OCI-M2 (cell line): ENCODE results near the gene CNGB1.
"Not testable (repeated sequence)": the region's sequence is repeated elsewhere in the genome, so short reads cannot be mapped to it uniquely, and the experiment has no call there.

ENCODE experiments used
- DNase-seq: peaks from one replicate; lab custom pipeline; 2025; ENCODE audit not compliant: unreplicated experiment; lab: John Stamatoyannopoulos, UW

Gene CNGB1

DNA sequence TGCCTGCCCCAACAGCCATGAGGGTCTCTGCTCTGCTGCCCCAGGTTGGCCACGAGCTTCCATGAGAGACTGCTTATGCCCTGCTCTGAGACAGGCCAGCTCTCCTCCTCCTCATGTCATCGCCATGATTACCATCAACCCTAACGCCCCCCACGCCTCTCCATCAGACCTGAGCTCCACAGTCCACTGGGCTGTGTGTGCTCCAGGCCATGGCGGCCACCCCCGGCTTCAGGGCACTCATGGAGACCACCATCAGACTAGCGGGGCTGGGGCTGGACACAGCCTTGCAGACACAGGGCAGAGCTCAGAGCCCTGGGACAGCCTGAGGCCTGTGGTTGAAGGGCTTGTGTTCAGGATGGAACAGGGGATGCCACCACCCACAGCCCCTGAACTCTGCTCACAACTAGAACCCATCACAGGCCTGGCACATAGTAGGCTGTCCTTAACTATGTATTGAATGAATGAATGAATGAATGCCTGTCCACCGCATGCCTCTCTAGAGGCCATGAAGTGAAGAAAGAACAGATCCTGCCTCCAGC, 14.6 kb downstream of the CNGB1 start:
- no peak for DNase-seq

GRCh38 chr16:57955572-57956188, 15.2 kb downstream of the CNGB1 start:
- no peak for DNase-seq

DNA sequence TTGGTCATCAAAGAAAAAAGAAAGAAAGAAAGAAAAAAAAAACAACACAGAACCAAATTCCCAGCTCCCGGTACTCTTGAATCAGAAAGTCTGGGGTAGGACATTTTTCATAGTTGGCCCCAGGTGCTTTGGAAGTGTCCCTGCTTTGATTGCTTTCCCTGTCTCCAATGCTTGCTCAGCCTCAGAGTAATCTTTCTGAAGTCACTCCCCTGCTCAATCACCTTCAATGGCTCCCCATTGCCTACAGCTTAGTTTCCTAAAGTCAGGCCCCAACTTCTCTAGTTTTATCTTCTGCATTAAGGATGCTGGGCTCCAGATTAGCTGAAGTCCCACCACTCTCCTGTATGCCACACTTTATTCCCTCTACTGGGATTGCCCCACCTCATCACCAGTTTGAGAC, 17.1 kb downstream of the CNGB1 start:
- no peak for DNase-seq

DNA sequence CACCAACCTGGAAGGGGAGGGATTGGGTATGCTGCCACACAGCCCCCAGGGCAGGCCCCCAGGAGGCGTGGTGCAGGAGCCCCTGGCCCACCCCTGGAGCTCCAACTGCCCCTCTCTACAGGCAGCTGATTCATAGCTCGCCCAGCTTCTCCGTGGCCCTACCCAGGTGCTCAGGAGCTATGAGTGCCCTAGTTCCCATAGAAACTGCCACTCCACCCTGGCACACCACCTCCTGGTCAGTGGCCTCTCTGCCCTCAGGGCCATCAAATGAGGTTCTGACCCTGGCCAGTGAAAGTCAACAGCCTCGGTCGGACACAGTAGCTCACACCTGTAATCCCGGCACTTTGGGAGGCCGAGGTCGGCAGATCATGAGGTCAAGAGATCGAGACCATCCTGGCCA, 18.0 kb downstream of the CNGB1 start:
- no peak for DNase-seq

GRCh38 chr16:57951204-57951960, 19.5 kb downstream of the CNGB1 start:
- DNase-seq, result no peak

DNA sequence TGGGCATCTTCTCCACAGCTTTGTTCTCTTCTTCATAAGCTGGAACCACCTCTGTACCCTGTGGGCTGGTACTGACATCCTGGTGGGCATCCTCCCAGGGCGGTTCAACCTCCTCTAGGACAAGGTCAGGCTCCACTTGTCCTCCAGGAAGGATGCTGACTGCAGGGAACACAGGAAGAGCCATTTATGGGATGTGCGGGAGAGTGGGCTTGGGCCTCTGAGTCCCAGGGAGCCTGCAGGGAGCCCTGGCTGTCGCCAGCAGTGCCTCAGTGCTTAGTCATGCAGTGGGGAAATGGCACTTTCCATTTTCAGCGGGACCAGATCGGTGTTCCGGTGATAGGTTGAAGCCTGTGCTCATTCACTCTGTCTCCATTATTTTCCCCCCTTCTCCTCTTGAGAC, 20.5 kb downstream of the CNGB1 start:
- no peak for DNase-seq

GRCh38 chr16:57949595-57950238, 21.2 kb downstream of the CNGB1 start:
- DNase-seq, result no peak

DNA sequence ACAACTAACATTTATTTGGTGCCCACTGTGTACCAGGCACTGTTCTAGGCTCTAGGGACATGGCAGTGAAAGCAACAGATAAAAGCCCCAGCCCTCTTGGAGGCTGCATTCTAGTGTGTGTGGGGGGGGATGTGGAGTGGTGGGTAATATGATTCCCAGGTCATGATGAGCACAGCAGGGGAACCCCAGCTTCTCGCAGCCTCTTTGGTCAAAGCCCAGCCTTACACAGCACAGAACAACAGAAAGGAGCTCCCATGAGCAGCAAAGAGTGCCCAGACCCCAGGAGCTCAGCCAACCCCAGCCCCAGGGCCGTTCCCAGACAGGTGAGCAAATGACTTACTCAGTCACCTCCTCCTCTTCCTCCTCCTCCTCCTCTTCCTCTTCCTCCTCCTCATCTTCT, 21.9 kb downstream of the CNGB1 start:
- no peak for DNase-seq

DNA sequence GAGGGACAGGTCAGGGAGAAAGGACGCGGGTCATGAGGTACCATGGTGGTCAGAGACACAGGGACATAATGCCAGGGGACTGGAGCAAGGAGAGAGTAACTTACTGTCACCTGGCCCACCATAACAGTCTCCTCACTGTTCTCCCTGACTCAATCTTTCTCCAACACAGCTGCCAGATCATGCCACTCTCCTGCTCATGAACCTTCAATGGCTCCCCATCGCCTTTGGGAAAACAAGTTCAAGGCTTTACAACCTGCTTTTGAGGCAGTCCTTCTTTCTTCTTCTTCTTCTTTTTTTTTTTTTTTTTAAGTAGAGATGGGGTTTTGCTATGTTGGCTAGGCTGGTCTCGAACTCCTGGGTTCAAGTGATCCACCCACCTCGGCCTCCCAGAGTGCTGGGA, 22.9 kb downstream of the CNGB1 start:
- DNase-seq, result no peak

DNA sequence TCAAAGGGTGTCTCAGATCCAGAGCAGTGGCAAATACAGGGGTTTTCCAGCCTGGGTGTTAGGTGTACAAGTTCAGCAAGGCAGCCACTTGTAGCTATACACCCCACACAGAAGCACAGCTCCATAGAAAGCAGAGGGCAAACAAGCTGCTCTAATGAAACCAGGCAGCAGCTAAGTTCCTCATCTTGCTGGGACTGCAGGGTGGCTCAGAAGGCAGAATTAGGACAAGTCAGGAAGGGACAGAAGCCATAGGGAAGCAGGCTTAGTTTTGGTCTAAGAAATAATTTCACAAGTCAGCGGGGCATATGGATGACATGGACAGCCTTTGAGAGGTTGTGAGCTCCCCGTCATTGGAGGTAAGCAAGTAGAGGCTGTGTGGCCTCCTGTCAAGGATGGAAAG, 23.7 kb downstream of the CNGB1 start:
- DNase-seq, result no peak

DNA sequence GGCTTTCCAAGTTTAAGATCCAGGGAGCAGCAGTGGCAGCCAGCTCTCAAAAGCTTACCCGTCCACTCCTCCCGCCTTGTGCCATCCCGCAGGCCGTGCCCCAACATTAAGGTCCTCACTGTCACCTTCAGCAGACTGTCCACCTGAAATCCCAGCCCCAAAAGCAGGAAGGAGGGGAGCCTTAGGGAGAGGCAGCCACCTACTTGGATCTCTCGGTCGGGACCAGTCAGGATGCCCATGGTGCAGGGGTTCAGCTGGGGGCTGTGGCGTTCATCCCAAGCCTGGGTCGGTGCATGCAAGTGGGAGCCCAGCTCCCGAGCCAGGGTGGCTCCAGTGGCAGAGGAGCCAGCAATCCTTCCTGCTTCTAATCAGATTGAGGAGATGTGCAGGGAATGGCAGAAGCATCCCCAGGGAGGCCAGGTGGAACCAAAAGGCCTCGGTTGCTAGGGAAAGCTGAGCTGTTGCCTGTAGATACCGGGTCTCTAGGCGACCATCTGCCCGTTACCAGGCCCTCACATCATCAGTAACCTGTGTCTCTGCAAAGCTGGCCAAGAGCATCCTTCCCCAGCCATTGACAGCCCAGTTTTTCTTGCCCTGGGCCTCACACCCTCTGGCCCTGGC, 24.6 kb downstream of the CNGB1 start:
- DNase-seq, result no peak

GRCh38 chr16:57945740-57946138, 25.2 kb downstream of the CNGB1 start:
- no peak for DNase-seq

DNA sequence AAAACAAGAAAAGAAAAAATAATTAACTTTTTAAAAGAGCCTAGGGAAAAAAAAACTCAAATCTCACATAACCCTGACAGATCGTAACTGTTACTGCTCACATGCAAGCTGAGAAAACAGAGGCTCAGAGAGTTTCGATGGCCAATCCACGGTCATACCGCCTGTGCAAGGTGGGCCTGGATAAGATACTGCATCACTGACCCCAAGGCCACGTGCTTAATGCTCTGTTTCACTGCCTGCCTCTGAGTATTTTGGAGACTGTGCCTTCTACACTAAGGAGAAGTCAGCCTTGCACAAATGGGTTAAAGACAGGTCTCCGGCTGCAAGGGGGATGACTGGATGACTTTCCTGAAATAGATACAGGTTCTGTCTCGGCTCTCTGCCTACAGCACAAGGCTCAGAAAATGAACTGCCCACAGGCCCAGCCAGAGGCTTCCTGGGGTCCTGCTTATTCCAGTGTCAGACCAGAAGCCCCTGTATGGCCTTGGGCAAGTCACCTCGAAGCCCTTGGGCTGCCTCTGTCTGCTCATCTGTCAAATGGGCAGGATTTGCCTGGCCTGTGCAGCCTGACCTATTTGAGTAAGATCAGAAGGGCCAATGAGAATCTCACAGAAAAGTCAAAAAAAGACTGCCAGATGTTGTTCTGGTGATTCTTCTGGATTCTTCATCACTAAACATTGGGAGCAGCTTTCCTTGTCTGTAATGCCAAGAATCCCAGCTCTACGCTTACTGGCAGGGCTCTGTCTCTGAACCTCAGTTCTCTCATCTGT, 25.8 kb downstream of the CNGB1 start:
- no peak for DNase-seq

GRCh38 chr16:57943381-57943780, 27.5 kb downstream of the CNGB1 start:
- DNase-seq, result not testable (repeated sequence)

DNA sequence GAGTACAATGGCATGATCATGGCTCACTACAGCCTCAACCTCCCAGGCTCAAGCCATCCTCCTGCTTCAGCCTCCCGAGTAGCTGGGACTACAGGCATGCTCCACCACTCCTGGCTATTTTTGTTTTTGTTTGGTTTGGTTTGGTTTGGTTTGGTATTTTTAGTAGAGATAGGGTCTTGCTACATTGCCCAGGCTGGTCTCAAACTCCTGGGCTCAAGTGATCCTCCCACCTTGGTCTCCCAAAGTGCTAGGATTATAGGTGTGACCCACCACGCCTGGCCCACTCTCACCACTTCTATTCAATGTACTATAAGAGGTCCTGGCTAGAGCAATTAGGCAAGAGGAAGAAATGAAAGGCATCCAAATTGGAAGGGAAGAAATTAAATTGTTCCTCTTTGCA, 29.0 kb downstream of the CNGB1 start:
- not testable (repeated sequence) for DNase-seq

- DNase-seq, result no peak
Measured at GRCh38 chr16:57941016-57941664, 29.8 kb downstream of the CNGB1 start.

DNA sequence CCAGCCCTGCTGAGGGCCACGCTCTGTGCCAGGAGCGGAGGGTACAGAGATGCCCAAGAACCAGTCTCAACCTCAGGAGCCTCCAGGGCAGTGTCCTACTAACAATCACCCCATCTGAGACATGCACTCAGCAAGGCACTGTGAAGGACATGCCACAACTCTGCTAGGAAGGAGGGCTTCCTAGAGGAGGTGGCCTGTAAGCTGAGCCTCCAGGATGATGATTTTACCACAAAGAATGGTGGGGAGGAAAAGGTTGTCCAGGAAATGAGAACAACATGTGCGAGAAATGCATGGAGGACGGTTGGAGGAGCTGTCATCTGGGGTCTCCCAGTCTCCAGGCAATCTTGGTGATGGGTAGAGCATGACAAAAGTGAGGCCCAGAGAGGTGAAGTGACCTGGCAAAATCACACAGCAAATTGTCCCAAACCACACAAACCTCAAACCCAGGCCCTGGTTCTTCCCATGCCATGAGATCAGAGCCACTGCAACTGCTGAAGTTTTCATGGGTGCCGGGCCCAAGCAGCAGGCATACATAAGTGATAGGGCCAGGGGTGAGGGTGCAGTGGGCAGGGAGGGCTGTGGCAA, 30.5 kb downstream of the CNGB1 start:
- DNase-seq, result no peak

- DNase-seq, result no peak
Measured at GRCh38 chr16:57939872-57940224, 31.1 kb downstream of the CNGB1 start.

DNA sequence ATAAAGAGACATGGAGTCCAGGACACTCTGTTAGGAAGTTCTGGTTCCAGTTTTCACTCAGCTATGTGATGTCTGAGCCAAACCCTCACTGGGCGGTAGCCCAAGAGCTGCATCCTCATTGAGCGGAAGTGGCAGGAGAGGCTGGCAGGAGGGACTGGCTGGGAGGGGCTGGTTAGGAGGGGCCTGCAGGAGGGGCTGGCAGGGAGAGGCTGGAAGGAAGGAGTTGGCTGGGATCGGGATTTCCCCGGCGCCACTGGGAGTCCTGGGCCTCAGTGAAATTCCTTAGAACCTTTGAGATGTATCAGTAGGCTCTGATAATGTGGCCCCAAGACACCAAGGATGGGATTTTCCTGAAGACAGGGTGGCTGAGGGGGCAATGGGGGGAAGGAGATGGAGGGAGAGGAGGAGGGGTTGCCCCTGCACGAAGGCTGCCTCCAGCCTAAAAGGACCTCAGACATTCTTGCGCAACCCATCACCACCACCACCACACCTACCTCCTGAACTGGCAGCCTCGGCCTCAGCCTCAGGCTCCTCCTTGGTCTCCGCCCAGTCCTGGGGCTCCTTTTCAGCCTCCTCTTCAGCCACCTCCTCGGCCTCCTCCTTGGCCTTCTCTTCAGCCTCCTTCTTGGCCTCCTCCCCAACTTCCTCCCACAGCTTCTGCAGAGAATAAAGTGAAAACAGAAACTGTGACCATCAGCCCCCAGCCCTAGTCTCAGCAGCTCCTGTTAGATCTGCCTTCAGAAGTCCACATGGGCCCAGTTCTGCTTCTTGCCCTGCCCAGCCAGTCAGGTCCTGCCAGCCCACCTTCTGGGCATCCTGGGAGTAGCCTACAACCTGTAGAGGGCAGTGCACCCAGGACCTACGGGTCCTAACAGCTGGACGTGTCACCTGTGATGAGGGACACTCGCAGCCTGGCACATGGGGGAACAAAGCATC, 31.7 kb downstream of the CNGB1 start:
- DNase-seq, result no peak
